Measurements from ENCODE around the gene DIAPH2. TPM values are rescaled to one million over a fixed set of nuclear protein-coding genes. Genes with fewer than 3 reads are reported as not detected.

Gene DIAPH2
- total RNA-seq, 1 experiment from 2014 or later: 15.9 TPM

DNA sequence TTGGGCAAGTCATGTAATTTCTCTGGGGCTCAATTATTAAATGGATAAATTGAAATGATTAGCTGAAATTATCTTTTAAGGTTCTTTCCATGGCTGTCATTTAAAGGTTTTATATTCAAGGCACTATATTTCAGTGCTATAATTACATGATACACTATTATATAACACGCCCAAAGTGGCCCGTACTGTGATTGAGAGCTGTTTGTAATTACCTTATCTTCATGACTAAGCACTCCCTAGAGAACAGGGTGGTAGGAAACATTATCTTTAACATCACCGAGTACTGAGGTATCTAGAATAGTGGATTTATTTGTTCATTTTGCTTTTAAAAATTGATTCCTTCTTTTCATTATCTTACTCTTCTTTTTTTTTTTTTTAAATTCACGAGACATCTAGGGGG lies 79.0 kb downstream of the DIAPH2 start:
- ChIA-PET CTCF (no interaction called here), POLR2A (no interaction called here)
- TF ChIP-seq ZSCAN18 (CRISPR knock-in tag; IDR thresholded peaks at IDR 0.05) (no peak), TEAD1 (CRISPR knock-in tag; IDR thresholded peaks at IDR 0.05) (no peak), CBFB (CRISPR knock-in tag; IDR thresholded peaks at IDR 0.05; ENCODE audit: low read depth) (no peak), ELF4 (CRISPR knock-in tag; IDR thresholded peaks at IDR 0.05; ENCODE audit: low read depth) (no peak), HMGA2 (CRISPR knock-in tag; IDR thresholded peaks at IDR 0.05) (no peak), SMAD3 (CRISPR knock-in tag; IDR thresholded peaks at IDR 0.05; ENCODE audit: borderline replicate concordance) (no peak), NFE2L1 (CRISPR knock-in tag; IDR thresholded peaks at IDR 0.05) (no peak), KAT7 (CRISPR knock-in tag; IDR thresholded peaks at IDR 0.05; ENCODE audit: borderline replicate concordance) (no peak), ZNF232 (CRISPR knock-in tag; IDR thresholded peaks at IDR 0.05) (no peak), ZNF416 (CRISPR knock-in tag; IDR thresholded peaks at IDR 0.05) (no peak), ESRRA (CRISPR knock-in tag; IDR thresholded peaks at IDR 0.05; ENCODE audit: borderline replicate concordance) (no peak)
- TF ChIP-seq, protein P1, sequence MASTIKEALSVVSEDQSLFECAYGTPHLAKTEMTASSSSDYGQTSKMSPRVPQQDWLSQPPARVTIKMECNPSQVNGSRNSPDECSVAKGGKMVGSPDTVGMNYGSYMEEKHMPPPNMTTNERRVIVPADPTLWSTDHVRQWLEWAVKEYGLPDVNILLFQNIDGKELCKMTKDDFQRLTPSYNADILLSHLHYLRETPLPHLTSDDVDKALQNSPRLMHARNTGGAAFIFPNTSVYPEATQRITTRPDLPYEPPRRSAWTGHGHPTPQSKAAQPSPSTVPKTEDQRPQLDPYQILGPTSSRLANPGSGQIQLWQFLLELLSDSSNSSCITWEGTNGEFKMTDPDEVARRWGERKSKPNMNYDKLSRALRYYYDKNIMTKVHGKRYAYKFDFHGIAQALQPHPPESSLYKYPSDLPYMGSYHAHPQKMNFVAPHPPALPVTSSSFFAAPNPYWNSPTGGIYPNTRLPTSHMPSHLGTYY (CRISPR knock-in tag; IDR thresholded peaks at IDR 0.05): no peak
- TF ChIP-seq, protein P2, sequence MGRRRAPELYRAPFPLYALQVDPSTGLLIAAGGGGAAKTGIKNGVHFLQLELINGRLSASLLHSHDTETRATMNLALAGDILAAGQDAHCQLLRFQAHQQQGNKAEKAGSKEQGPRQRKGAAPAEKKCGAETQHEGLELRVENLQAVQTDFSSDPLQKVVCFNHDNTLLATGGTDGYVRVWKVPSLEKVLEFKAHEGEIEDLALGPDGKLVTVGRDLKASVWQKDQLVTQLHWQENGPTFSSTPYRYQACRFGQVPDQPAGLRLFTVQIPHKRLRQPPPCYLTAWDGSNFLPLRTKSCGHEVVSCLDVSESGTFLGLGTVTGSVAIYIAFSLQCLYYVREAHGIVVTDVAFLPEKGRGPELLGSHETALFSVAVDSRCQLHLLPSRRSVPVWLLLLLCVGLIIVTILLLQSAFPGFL (CRISPR knock-in tag; IDR thresholded peaks at IDR 0.05; ENCODE audit: borderline replicate concordance): no peak
- TF ChIP-seq, protein P3, sequence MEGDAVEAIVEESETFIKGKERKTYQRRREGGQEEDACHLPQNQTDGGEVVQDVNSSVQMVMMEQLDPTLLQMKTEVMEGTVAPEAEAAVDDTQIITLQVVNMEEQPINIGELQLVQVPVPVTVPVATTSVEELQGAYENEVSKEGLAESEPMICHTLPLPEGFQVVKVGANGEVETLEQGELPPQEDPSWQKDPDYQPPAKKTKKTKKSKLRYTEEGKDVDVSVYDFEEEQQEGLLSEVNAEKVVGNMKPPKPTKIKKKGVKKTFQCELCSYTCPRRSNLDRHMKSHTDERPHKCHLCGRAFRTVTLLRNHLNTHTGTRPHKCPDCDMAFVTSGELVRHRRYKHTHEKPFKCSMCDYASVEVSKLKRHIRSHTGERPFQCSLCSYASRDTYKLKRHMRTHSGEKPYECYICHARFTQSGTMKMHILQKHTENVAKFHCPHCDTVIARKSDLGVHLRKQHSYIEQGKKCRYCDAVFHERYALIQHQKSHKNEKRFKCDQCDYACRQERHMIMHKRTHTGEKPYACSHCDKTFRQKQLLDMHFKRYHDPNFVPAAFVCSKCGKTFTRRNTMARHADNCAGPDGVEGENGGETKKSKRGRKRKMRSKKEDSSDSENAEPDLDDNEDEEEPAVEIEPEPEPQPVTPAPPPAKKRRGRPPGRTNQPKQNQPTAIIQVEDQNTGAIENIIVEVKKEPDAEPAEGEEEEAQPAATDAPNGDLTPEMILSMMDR (IDR thresholded peaks at IDR 0.05): no peak
- TF ChIP-seq, protein P4, sequence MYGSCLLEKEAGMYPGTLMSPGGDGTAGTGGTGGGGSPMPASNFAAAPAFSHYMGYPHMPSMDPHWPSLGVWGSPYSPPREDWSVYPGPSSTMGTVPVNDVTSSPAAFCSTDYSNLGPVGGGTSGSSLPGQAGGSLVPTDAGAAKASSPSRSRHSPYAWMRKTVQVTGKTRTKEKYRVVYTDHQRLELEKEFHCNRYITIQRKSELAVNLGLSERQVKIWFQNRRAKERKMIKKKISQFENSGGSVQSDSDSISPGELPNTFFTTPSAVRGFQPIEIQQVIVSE (CRISPR knock-in tag; IDR thresholded peaks at IDR 0.05; ENCODE audit: borderline replicate concordance): no peak
- H3K36me3 Mint-ChIP-seq: no peaks in the 10 kb centered on the region
- H3K4me3 Mint-ChIP-seq: no peak overlapping the region
- ATAC-seq (no peak), DNase-seq (ENCODE audit: low spot score) (no peak)
- no peak overlapping the region for H3K27ac Mint-ChIP-seq
- no peaks in the 10 kb centered on the region for H3K27me3 Mint-ChIP-seq (ENCODE audit: low read depth)
- H3K9me3 Mint-ChIP-seq: no peaks in the 10 kb centered on the region
- H3K4me1 Mint-ChIP-seq: peaks cover 49% of the 10 kb centered on the region

DNA sequence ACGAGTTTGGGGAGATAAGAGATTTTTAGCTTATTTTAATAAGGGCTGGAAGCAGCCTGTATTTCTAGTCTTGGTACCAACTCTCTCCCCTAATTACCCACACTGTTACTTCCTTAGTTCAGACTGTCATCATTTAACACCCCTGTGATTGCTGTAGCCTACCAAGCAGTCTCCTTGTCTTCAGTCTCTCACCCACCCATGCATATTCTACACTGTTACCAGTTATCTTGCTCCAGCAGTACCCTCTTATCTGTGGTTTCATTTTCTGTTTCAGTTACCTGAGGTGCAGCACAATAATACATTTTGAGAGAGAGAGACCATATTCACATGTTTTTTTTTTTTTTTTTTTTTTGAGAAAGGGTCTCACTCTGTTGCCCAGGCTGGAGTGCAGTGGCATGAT lies 80.2 kb downstream of the DIAPH2 start:
- TF ChIP-seq NFATC4 (CRISPR knock-in tag; IDR thresholded peaks at IDR 0.05) (no peak), ETV6 (CRISPR knock-in tag; IDR thresholded peaks at IDR 0.05) (no peak), RORB (CRISPR knock-in tag; IDR thresholded peaks at IDR 0.05) (no peak), TEAD1 (CRISPR knock-in tag; IDR thresholded peaks at IDR 0.05) (no peak), TEAD4 (CRISPR knock-in tag; IDR thresholded peaks at IDR 0.05) (no peak), ESRRA (CRISPR knock-in tag; IDR thresholded peaks at IDR 0.05; ENCODE audit: borderline replicate concordance) (no peak), ZNF416 (CRISPR knock-in tag; IDR thresholded peaks at IDR 0.05) (no peak), FOXJ3 (CRISPR knock-in tag; IDR thresholded peaks at IDR 0.05; ENCODE audit: borderline replicate concordance) (no peak), ZNF396 (CRISPR knock-in tag; IDR thresholded peaks at IDR 0.05; ENCODE audit: borderline replicate concordance) (no peak), FOXP1 (CRISPR knock-in tag; IDR thresholded peaks at IDR 0.05; ENCODE audit: borderline replicate concordance) (no peak), OVOL2 (CRISPR knock-in tag; IDR thresholded peaks at IDR 0.05; ENCODE audit: borderline replicate concordance) (no peak), FOXK1 (CRISPR knock-in tag; IDR thresholded peaks at IDR 0.05) (no peak), ZNF512 (CRISPR knock-in tag; IDR thresholded peaks at IDR 0.05; ENCODE audit: borderline replicate concordance) (no peak)
- no peak for ATAC-seq
- POLR2A ChIA-PET: no interaction called here
- Mint-ChIP-seq H3K4me3 (no peak overlapping the region), H3K27ac (no peak overlapping the region), H3K4me1 (peaks cover 55% of the 10 kb centered on the region), H3K27me3 (ENCODE audit: low read depth) (no peaks in the 10 kb centered on the region), H3K36me3 (no peaks in the 10 kb centered on the region), H3K9me3 (no peaks in the 10 kb centered on the region)
- CTCF ChIA-PET: no interaction called here
- DNase-seq (ENCODE audit: low spot score): no peak
